H9 (cell line): ENCODE measurements around the gene PIK3R5. TPM values are rescaled to one million over a fixed set of nuclear protein-coding genes. Genes with fewer than 3 reads are reported as not detected.

Experiments
- DNase-seq: peaks from one replicate; pipeline ENCODE4 v3.0.0-alpha.2; 2017
- H2AFZ ChIP-seq: one replicate; pipeline ENCODE4 v1.6.1; 2013; ENCODE audit warnings: mild to moderate bottlenecking, low read length, control low read depth, moderate library complexity
- H2AK5ac ChIP-seq: 2 replicates; pipeline ENCODE4 v1.6.1; 2013; ENCODE audit warnings: low read length, control low read depth, mixed read lengths; ENCODE audit not compliant: insufficient read length
- H2BK120ac ChIP-seq: one replicate; pipeline ENCODE4 v1.6.1; 2013; ENCODE audit warnings: low read depth, mild to moderate bottlenecking, low read length, control low read depth, inconsistent platforms; ENCODE audit not compliant: poor library complexity, severe bottlenecking
- H2BK12ac ChIP-seq: 2 replicates; pipeline ENCODE4 v1.6.1; 2013; ENCODE audit warnings: low read length, control low read depth, mixed read lengths, low read depth; ENCODE audit not compliant: insufficient read length
- H2BK15ac ChIP-seq: 2 replicates; pipeline ENCODE4 v1.6.1; 2013; ENCODE audit warnings: low read depth, low read length, control low read depth
- H2BK20ac ChIP-seq: one replicate; pipeline ENCODE4 v1.6.1; 2013; ENCODE audit warnings: low read depth, mild to moderate bottlenecking, low read length, control low read depth, inconsistent platforms; ENCODE audit not compliant: poor library complexity, severe bottlenecking
- H2BK5ac ChIP-seq: 2 replicates; pipeline ENCODE4 v1.6.1; 2013; ENCODE audit warnings: low read length, control low read depth, mixed read lengths; ENCODE audit not compliant: insufficient read length
- H3K14ac ChIP-seq: 2 replicates; pipeline ENCODE4 v1.6.1; 2013; ENCODE audit warnings: low read length, control low read depth; ENCODE audit not compliant: insufficient read depth
- H3K18ac ChIP-seq: 2 replicates; pipeline ENCODE4 v1.6.1; 2013; ENCODE audit warnings: low read depth, mild to moderate bottlenecking, mixed read lengths, low read length, control low read depth; ENCODE audit not compliant: insufficient read length
- H3K23ac ChIP-seq: 2 replicates; pipeline ENCODE4 v1.6.1; 2013; ENCODE audit warnings: low read length, control low read depth, mixed read lengths, low read depth; ENCODE audit not compliant: insufficient read length
- H3K23me2 ChIP-seq: 2 replicates; pipeline ENCODE4 v1.6.1; 2013; ENCODE audit warnings: low read depth, mild to moderate bottlenecking, mixed read lengths, low read length, control low read depth; ENCODE audit not compliant: insufficient read length, poor library complexity, severe bottlenecking
- H3K27ac ChIP-seq: 2 replicates; pipeline ENCODE4 v1.5.1; 2013; ENCODE audit warnings: low read length, control low read depth, mixed read lengths, low read depth; ENCODE audit not compliant: insufficient read length
- H3K27me3 ChIP-seq: 2 replicates; pipeline ENCODE4 v1.6.1; 2013; ENCODE audit warnings: low read length, control low read depth, inconsistent platforms; ENCODE audit not compliant: insufficient read depth
- H3K4ac ChIP-seq: 2 replicates; pipeline ENCODE4 v1.6.1; 2013; ENCODE audit warnings: low read depth, mild to moderate bottlenecking, control low read depth, inconsistent platforms, low read length, moderate library complexity
- H3K4me1 ChIP-seq: 2 replicates; pipeline ENCODE4 v1.6.1; 2013; ENCODE audit warnings: low read length, control low read depth, inconsistent platforms; ENCODE audit not compliant: insufficient read depth
- H3K4me2 ChIP-seq: 2 replicates; pipeline ENCODE4 v1.6.1; 2013; ENCODE audit warnings: low read length, control low read depth, mixed read lengths; ENCODE audit not compliant: insufficient read length, insufficient read depth
- H3K56ac ChIP-seq: 2 replicates; pipeline ENCODE4 v1.6.1; 2013; ENCODE audit warnings: low read depth, mild to moderate bottlenecking, mixed read lengths, low read length, control low read depth; ENCODE audit not compliant: insufficient read length
- H3K79me1 ChIP-seq: 2 replicates; pipeline ENCODE4 v1.6.1; 2013; ENCODE audit warnings: low read depth, mild to moderate bottlenecking, moderate library complexity, low read length, control low read depth, inconsistent platforms; ENCODE audit not compliant: insufficient read depth, poor library complexity, severe bottlenecking
- H3K79me2 ChIP-seq: 2 replicates; pipeline ENCODE4 v1.6.1; 2013; ENCODE audit warnings: low read length, control low read depth, inconsistent platforms; ENCODE audit not compliant: insufficient read depth
- H3K9ac ChIP-seq: 2 replicates; pipeline ENCODE4 v1.6.1; 2013; ENCODE audit warnings: low read length, control low read depth, mixed read lengths; ENCODE audit not compliant: insufficient read length; ENCODE audit errors: extremely low read depth
- H3K9me3 ChIP-seq: one replicate; pipeline ENCODE4 v1.6.1; 2013; ENCODE audit warnings: low read depth, low read length, inconsistent platforms; ENCODE audit not compliant: control insufficient read depth
- H3T11ph ChIP-seq: one replicate; pipeline ENCODE4 v1.6.1; 2013; ENCODE audit warnings: mild to moderate bottlenecking, low read length, control low read depth, inconsistent platforms
- H4K20me1 ChIP-seq: one replicate; pipeline ENCODE4 v1.6.1; 2013; ENCODE audit not compliant: control insufficient read depth, insufficient read length, insufficient read depth
- H4K5ac ChIP-seq: 2 replicates; pipeline ENCODE4 v1.6.1; 2013; ENCODE audit warnings: low read depth, mild to moderate bottlenecking, mixed read lengths, low read length, control low read depth; ENCODE audit not compliant: insufficient read length
- H4K8ac ChIP-seq: replicated peaks from 2 replicates; pipeline ENCODE4 v1.6.1; 2013; ENCODE audit warnings: low read length, control low read depth, mixed read lengths, low read depth; ENCODE audit not compliant: insufficient read length
- H4K91ac ChIP-seq: 2 replicates; pipeline ENCODE4 v1.6.1; 2013; ENCODE audit warnings: low read depth, mild to moderate bottlenecking, moderate library complexity, mixed read lengths, low read length, control low read depth; ENCODE audit not compliant: insufficient read length
- H3K27ac Mint-ChIP-seq, 3 experiments: 2 replicates in 2 of 3; 3 replicates in 1 of 3; pipeline ENCODE4 v1.8.0; 2020 to 2021; ENCODE audit warnings: mixed read lengths in 3 of 3, mild to moderate bottlenecking in 1 of 3, moderate library complexity in 1 of 3
- H3K27me3 Mint-ChIP-seq: 2 replicates; pipeline ENCODE4 v1.8.0; 2021; ENCODE audit warnings: low read depth, mild to moderate bottlenecking, moderate library complexity, mixed read lengths
- H3K36me3 Mint-ChIP-seq, 3 experiments: 2 replicates in 2 of 3; 3 replicates in 1 of 3; pipeline ENCODE4 v1.8.0; 2020 to 2021; ENCODE audit warnings: low read depth in 3 of 3, mixed read lengths in 3 of 3; ENCODE audit not compliant: insufficient read depth in 1 of 3
- H3K4me1 Mint-ChIP-seq, 2 experiments: 2 replicates each; pipeline ENCODE4 v1.8.0; 2020; ENCODE audit warnings: mixed read lengths in 2 of 2
- H3K4me3 Mint-ChIP-seq, 2 experiments: 2 replicates in 1 of 2; 3 replicates in 1 of 2; pipeline ENCODE4 v1.8.0; 2020 to 2021; ENCODE audit warnings: mild to moderate bottlenecking in 2 of 2, mixed read lengths in 2 of 2, moderate library complexity in 1 of 2
- H3K9me3 Mint-ChIP-seq, 2 experiments: 2 replicates in 1 of 2; 3 replicates in 1 of 2; pipeline ENCODE4 v1.8.0; 2020; ENCODE audit warnings: mild to moderate bottlenecking in 2 of 2, mixed read lengths in 2 of 2, moderate library complexity in 1 of 2
- CTCF ChIP-seq: fragments of 200-600 bp; sonication (generic); conservative IDR thresholded peaks from 3 replicates; pipeline ENCODE4 v1.8.0; 2021; ENCODE audit warnings: antibody characterized with exemption, mild to moderate bottlenecking
- WGBS: extraction: QIAGEN DNeasy Blood & Tissue Kit; methylation state at CpG from one replicate; pipeline ENCODE4 v1.1.7; 2013; ENCODE audit warnings: missing lambda C conversion rate, low lambda C conversion rate, mixed read lengths; ENCODE audit not compliant: insufficient read length; ENCODE audit errors: extremely low coverage; 5-methylcytosine and 5-hydroxymethylcytosine counted together
- total RNA-seq: library from RNA; stranded (reverse); gene quantifications from 2 replicates; pipeline ENCODE4 v1.2.1, GENCODE V29; 2021

Gene PIK3R5
- total RNA-seq, 1 experiment from 2014 or later = 1.4 TPM

GRCh38 chr17:8976638-8977037 is 11.1 kb upstream of the PIK3R5 start:
- H3K79me2 ChIP-seq = no peaks in the 10 kb centered on the region
- no peak overlapping the region for H2AFZ ChIP-seq
- H3K9me3 ChIP-seq = no peaks in the 10 kb centered on the region
- DNase-seq = no peak
- H3K4ac ChIP-seq = no peak overlapping the region
- no peak overlapping the region for H3K4me2 ChIP-seq
- Mint-ChIP-seq H3K4me1 (no peaks in the 10 kb centered on the region), H3K36me3 (peaks cover 0 to 5% (median 0%) of the 10 kb centered on the region in 3 experiments; a peak in 1 of 7 replicates), H3K9me3 (peaks cover 8 to 9% of the 10 kb centered on the region in 2 experiments), H3K27ac (no peak overlapping the region), H3K27me3 (no peaks in the 10 kb centered on the region; the same call in 1 of the 2 replicates), H3K4me3 (no peak overlapping the region)
- H3K9ac ChIP-seq = no peak overlapping the region
- H4K20me1 ChIP-seq = no peaks in the 10 kb centered on the region
- H3K18ac ChIP-seq = no peak overlapping the region
- no peak overlapping the region for H2BK5ac ChIP-seq
- H3K27me3 ChIP-seq = no peaks in the 10 kb centered on the region
- no peak for TF ChIP-seq CTCF
- H2BK120ac ChIP-seq = no peak overlapping the region
- H3K23me2 ChIP-seq = no peaks in the 10 kb centered on the region
- no CpG with 5 or more reads among the region's 1 CpG for WGBS
- H3K23ac ChIP-seq = no peak overlapping the region
- no peak overlapping the region for H2BK12ac ChIP-seq
- H4K91ac ChIP-seq = no peak overlapping the region
- no peak overlapping the region for H4K5ac ChIP-seq
- no peaks in the 10 kb centered on the region for H3K79me1 ChIP-seq
- H2BK15ac ChIP-seq = no peak overlapping the region
- no peak overlapping the region for H2BK20ac ChIP-seq
- H3K14ac ChIP-seq = no peak overlapping the region
- H4K8ac ChIP-seq = no peak overlapping the region
- H3K27ac ChIP-seq = no peak overlapping the region
- H3K56ac ChIP-seq = no peak overlapping the region
- no peak overlapping the region for H2AK5ac ChIP-seq
- no peaks in the 10 kb centered on the region for H3K4me1 ChIP-seq
- no peak overlapping the region for H3T11ph ChIP-seq
